ENCODE measurements around the gene PTGIS. TPM values are rescaled to one million over a fixed set of nuclear protein-coding genes. Genes with fewer than 3 reads are reported as not detected.

PTGIS gene
- total and polyA plus RNA-seq, 2 donors (not counting 3 experiments of a cell fraction or from before 2014, with no cell fraction given), result 6.2 to 11.8 TPM

GRCh38 chr20:49519212-49519712 lies 48.7 kb downstream of the PTGIS start:
- Histone ChIP-seq H3K9me1 (replicated peaks; ENCODE audit: control insufficient read depth, extremely low read depth, insufficient read depth, low read length) (no peaks in the 10 kb centered on the region), H4K20me1 (replicated peaks; ENCODE audit: control insufficient read depth, extremely low read depth, insufficient read depth, low read length) (no peaks in the 10 kb centered on the region), H3K27ac (ENCODE audit: insufficient read depth, low read depth, low read length) (no peak overlapping the region), H3K27me3 (ENCODE audit: control insufficient read depth in 2 of 2, insufficient read depth in 2 of 2, low read length in 2 of 2) (peaks cover 0 to 3% of the 10 kb centered on the region in 2 experiments), H3K36me3 (ENCODE audit: control insufficient read depth in 2 of 2, extremely low read depth in 1 of 2, insufficient read depth in 2 of 2, low read length in 2 of 2) (no peaks in the 10 kb centered on the region), H3K4me3 (replicated peaks in 1 of 3; ENCODE audit: insufficient read depth in 1 of 3, low read depth in 1 of 3, low read length in 3 of 3) (no peak overlapping the region), H3K4me2 (ENCODE audit: insufficient read depth, low read length) (no peak overlapping the region), H3K79me2 (ENCODE audit: control insufficient read depth, insufficient read depth, low read length) (no peaks in the 10 kb centered on the region), H2AFZ (ENCODE audit: low read depth, low read length) (no peak overlapping the region), H3K9ac (replicated peaks; ENCODE audit: extremely low read depth, insufficient read depth, low read length) (no peak overlapping the region), H3K9me3 (replicated peaks; ENCODE audit: control insufficient read depth, insufficient read depth, low read length) (no peaks in the 10 kb centered on the region), H3K4me1 (ENCODE audit: control insufficient read depth, extremely low read depth, insufficient read depth, low read length) (no peaks in the 10 kb centered on the region)
- FAIRE-seq (no peak), DNase-seq (ENCODE audit: low read depth, low spot score) (no peak)
- dilution Hi-C loops (cut with MboI; ENCODE audit: extremely low pct_ligation_motif_present, low sequenced_read_pairs), result no loop called here
- no peak for TF ChIP-seq MYC (IDR thresholded peaks at IDR 0.05; ENCODE audit: low read depth, low read length)
- no peak for TF ChIP-seq EZH2 (IDR thresholded peaks at IDR 0.05; ENCODE audit: borderline replicate concordance, low read depth, low read length, severe bottlenecking)
- TF ChIP-seq POLR2A (IDR thresholded peaks at IDR 0.05; ENCODE audit: low read depth, low read length), result no peak
- TF ChIP-seq GATA2 (IDR thresholded peaks at IDR 0.05; ENCODE audit: insufficient read depth, insufficient read length, low read depth, low read length), result no peak
- no peak for TF ChIP-seq FOS (IDR thresholded peaks at IDR 0.05; ENCODE audit: borderline replicate concordance, insufficient read depth, low read length)
- no peak for TF ChIP-seq MAX (IDR thresholded peaks at IDR 0.05; ENCODE audit: insufficient read depth, insufficient read length)
- no peak for TF ChIP-seq CTCF (IDR thresholded peaks at IDR 0.05; ENCODE audit: extremely low read depth in 1 of 2, insufficient read depth in 1 of 2, low read depth in 1 of 2, low read length in 2 of 2)
- no peak for TF ChIP-seq POLR2AphosphoS5 (IDR thresholded peaks at IDR 0.05; ENCODE audit: insufficient read depth, low read depth, low read length)
- no peak for TF ChIP-seq JUN (IDR thresholded peaks at IDR 0.05; ENCODE audit: borderline replicate concordance, insufficient read depth, insufficient read length, low read depth)
- intact Hi-C loops (cut with micrococcal nuclease), result no loop called here
- ChIA-PET CTCF (interaction anchor here (1.3 kb wide), 1 partner anchor 10 kb away, joined by 4 read pairs; no protein-coding TSS in a partner anchor), POLR2A (no interaction called here)
- no TSS peak for BruUV-seq (replicated peaks)
